NCI-H2227 treated with DMSO at 0.1 percent for 48 hours (cell line): ENCODE data around the gene CXorf66.
"Not testable (repeated sequence)": the region's sequence is repeated elsewhere in the genome, so short reads cannot be mapped to it uniquely, and the experiment has no call there.

Source experiments
- DNase-seq: peaks from one replicate; lab custom pipeline; 2025; lab: John Stamatoyannopoulos, UW

Gene CXorf66

GRCh38 chrX:139924696-139925095 lies 40.6 kb downstream of the CXorf66 start:
- no peak for DNase-seq

GRCh38 chrX:139924069-139924695 lies 41.1 kb downstream of the CXorf66 start:
- DNase-seq = no peak

GRCh38 chrX:139921142-139921541 lies 44.2 kb downstream of the CXorf66 start:
- DNase-seq = not testable (repeated sequence)

- no peak for DNase-seq
Measured at GRCh38 chrX:139920316-139920715, 45.0 kb downstream of the CXorf66 start.

- DNase-seq = no peak
Measured at GRCh38 chrX:139914421-139914820, 50.9 kb downstream of the CXorf66 start.

GRCh38 chrX:139909712-139910111 lies 55.6 kb downstream of the CXorf66 start:
- no peak for DNase-seq

- DNase-seq = no peak
Measured at GRCh38 chrX:139907078-139907477, 58.2 kb downstream of the CXorf66 start.

GRCh38 chrX:139905743-139906142 lies 59.6 kb downstream of the CXorf66 start:
- DNase-seq = no peak
